Fibroblast of lung (primary cell): ENCODE measurements around the gene NUP85.

Experiments used
- EZH2 ChIP-seq: IDR thresholded peaks from 2 replicates; pipeline ENCODE4 v1.5.1; 2012; ENCODE audit warnings: low read length, control low read depth, mild to moderate bottlenecking; ENCODE audit errors: missing control alignments
- TF ChIP-seq, protein P1 (sequence below), 2 donors: IDR thresholded peaks in 1 of 2; conservative IDR thresholded peaks in 1 of 2; 1 replicate in 1 of 2; 2 replicates in 1 of 2; pipeline ENCODE4 v1.5.1; 2011 to 2012; ENCODE audit warnings: low read length in 2 of 2, control low read depth in 1 of 2, inconsistent platforms in 1 of 2, low read depth in 1 of 2, mild to moderate bottlenecking in 1 of 2

DNA sequence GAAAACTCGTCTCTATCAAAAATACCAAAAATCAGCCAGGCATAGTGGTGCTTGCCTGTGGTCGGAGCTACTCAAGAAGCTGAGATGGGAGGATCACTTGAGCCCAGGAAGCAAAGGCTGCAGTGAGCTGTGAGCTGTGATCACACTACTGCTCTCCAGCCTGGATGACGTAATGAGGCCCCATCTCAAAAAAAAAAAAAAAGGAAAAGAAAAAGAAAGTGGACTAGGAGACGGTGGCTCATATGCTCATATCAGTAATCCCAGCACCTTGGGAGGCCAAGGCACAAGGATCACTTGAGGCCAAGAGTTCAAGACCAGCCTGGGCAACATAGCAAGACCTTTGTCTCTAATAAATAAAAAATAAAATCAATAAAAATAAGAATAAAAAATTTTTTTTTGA, 13.9 kb upstream of the NUP85 start:
- TF ChIP-seq, protein P1, sequence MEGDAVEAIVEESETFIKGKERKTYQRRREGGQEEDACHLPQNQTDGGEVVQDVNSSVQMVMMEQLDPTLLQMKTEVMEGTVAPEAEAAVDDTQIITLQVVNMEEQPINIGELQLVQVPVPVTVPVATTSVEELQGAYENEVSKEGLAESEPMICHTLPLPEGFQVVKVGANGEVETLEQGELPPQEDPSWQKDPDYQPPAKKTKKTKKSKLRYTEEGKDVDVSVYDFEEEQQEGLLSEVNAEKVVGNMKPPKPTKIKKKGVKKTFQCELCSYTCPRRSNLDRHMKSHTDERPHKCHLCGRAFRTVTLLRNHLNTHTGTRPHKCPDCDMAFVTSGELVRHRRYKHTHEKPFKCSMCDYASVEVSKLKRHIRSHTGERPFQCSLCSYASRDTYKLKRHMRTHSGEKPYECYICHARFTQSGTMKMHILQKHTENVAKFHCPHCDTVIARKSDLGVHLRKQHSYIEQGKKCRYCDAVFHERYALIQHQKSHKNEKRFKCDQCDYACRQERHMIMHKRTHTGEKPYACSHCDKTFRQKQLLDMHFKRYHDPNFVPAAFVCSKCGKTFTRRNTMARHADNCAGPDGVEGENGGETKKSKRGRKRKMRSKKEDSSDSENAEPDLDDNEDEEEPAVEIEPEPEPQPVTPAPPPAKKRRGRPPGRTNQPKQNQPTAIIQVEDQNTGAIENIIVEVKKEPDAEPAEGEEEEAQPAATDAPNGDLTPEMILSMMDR (conservative IDR thresholded peaks at IDR 0.05 in 1 of 2, IDR thresholded peaks at IDR 0.05 in 1 of 2; ENCODE audit: low read depth in 1 of 2, low read length in 2 of 2) = no peak
- TF ChIP-seq EZH2 = no peak
